ENCODE measurements around the gene THSD1. TPM values are rescaled to one million over a fixed set of nuclear protein-coding genes. Genes with fewer than 3 reads are reported as not detected.
"Not testable (repeated sequence)": the region's sequence is repeated elsewhere in the genome, so short reads cannot be mapped to it uniquely, and the experiment has no call there.

THSD1 gene
- total RNA-seq, 1 experiment from 2014 or later, result 3.3 TPM

DNA sequence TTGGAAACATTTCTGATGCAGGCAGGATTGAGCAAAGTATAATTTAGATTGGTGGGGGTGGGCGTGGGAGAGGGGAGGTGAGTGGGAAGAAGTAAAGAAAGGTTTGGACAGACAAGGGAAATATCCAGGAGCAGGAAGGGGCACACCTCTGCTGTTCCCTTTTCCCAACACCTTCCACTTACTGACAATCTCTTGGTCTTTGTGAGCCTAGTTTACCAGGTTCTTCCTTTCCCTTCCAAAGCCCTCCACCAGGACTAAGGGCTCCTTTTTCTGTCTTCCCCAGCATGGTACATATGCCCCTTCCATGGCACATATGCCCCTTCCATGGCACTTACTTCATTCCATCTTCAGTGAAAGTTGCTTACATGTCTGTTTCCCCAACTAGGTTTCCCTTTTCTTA is 6.2 kb upstream of the THSD1 start:
- CTCF ChIA-PET, result no interaction called here
- POLR2A ChIA-PET, result no interaction called here
- no peaks in the 10 kb centered on the region for H3K9me3 ChIP-seq (ENCODE audit: control insufficient read depth, insufficient read depth, low read depth, low read length)
- peaks cover 7% of the 10 kb centered on the region; the same call in 1 of the 2 replicates for H3K36me3 ChIP-seq (ENCODE audit: control insufficient read depth, insufficient read depth, low read length)
- H3K4me3 ChIP-seq (ENCODE audit: low read depth in 2 of 2, low read length in 2 of 2), result no peak overlapping the region
- in situ Hi-C loops (cut with HindIII; ENCODE audit: low pct_unique_long_range_greater_than_20kb, low sequenced_read_pairs) (no loop called here), intact Hi-C loops (cut with micrococcal nuclease; ENCODE audit: unreplicated experiment) (no loop called here)
- H3K27me3 ChIP-seq (ENCODE audit: control insufficient read depth, insufficient read depth, low read length), result no peaks in the 10 kb centered on the region
- no peak overlapping the region for H3K27ac ChIP-seq (ENCODE audit: low read length)
- TF ChIP-seq POLR2AphosphoS5 (IDR thresholded peaks at IDR 0.05; ENCODE audit: low read depth, low read length), result no peak
- no peak for TF ChIP-seq CTCF (IDR thresholded peaks at IDR 0.05)
- no peak for TF ChIP-seq REST (IDR thresholded peaks at IDR 0.05; ENCODE audit: insufficient read depth in 1 of 2, low read depth in 2 of 2, low read length in 1 of 2)
- no peak for TF ChIP-seq SIN3A (IDR thresholded peaks at IDR 0.05; ENCODE audit: borderline replicate concordance, insufficient read depth, low read depth, low read length)
- BruUV-seq (replicated peaks), result no TSS peak
- DNase-seq (ENCODE audit: low read depth, low spot score), result no peak
- no peaks in the 10 kb centered on the region for H3K4me1 ChIP-seq (ENCODE audit: control insufficient read depth, insufficient read depth, low read length)
- ATAC-seq, result no peak

DNA sequence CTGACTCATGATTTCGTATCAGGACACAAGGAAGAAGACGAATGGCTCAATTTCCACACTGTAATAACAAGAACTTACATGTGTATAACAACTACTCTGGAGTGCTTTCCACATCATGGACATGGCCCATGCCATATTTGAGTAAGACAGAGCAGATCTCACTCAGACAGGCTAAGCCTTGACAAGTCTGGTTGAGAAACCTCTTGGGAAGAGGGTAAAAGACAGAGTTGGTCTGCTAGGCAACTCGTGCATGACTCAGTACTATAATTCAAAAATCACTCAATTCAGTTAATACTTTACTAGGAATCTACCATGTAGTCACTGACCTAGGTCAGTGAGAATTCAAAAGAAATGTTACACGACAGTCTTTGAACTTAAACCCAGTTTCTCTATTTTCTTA is 5.7 kb upstream of the THSD1 start:
- Histone ChIP-seq H3K27me3 (ENCODE audit: control insufficient read depth, insufficient read depth, low read length) (no peaks in the 10 kb centered on the region), H3K4me1 (ENCODE audit: control insufficient read depth, insufficient read depth, low read length) (no peaks in the 10 kb centered on the region), H3K4me3 (ENCODE audit: low read depth in 2 of 2, low read length in 2 of 2) (no peak overlapping the region), H3K27ac (ENCODE audit: low read length) (no peak overlapping the region), H3K36me3 (ENCODE audit: control insufficient read depth, insufficient read depth, low read length) (peaks cover 7% of the 10 kb centered on the region; the same call in 1 of the 2 replicates), H3K9me3 (ENCODE audit: control insufficient read depth, insufficient read depth, low read depth, low read length) (no peaks in the 10 kb centered on the region)
- TF ChIP-seq REST (IDR thresholded peaks at IDR 0.05; ENCODE audit: insufficient read depth in 1 of 2, low read depth in 2 of 2, low read length in 1 of 2) (no peak), SIN3A (IDR thresholded peaks at IDR 0.05; ENCODE audit: borderline replicate concordance, insufficient read depth, low read depth, low read length) (no peak)
- in situ Hi-C loops (cut with HindIII; ENCODE audit: low pct_unique_long_range_greater_than_20kb, low sequenced_read_pairs) (no loop called here), intact Hi-C loops (cut with micrococcal nuclease; ENCODE audit: unreplicated experiment) (no loop called here)
- no peak for DNase-seq (ENCODE audit: low read depth, low spot score)
- CTCF ChIA-PET, result no interaction called here
- POLR2A ChIA-PET, result no interaction called here
- no TSS peak for BruUV-seq (replicated peaks)
- no peak for ATAC-seq

DNA sequence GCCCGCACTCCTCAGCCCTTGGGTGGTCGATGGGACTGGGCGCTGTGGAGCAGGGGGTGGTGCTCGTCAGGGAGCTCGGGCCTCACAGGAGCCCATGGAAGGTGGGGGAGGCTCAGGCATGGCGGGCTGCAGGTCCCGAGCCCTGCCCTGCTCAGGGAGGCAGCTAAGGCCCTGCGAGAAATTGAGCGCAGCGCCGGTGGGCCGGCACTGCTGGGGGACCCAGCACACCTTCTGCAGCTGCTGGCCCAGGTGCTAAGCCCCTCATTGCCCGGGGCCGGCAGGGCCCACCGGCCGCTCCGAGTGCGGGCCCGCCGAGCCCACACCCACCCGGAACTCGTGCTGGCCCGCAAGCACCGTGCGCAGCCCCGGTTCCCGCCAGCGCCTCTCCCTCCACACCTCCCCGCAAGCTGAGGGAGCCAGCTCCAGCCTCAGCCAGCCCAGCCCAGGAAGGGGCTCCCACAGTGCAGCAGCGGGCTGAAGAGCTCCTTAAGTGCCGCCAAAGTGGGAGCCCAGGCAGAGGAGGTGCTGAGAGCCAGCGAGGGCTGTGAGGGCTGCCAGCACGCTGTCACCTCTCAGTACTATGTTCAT is 2.2 kb upstream of the THSD1 start:
- intact Hi-C loops (cut with micrococcal nuclease; ENCODE audit: unreplicated experiment); H3K36me3 ChIP-seq (ENCODE audit: control insufficient read depth, insufficient read depth, low read length); H3K4me3 ChIP-seq (ENCODE audit: low read depth in 2 of 2, low read length in 2 of 2); BruUV-seq (replicated peaks); DNase-seq (ENCODE audit: low read depth, low spot score); ATAC-seq; H3K4me1 ChIP-seq (ENCODE audit: control insufficient read depth, insufficient read depth, low read length); CTCF ChIA-PET; H3K27me3 ChIP-seq (ENCODE audit: control insufficient read depth, insufficient read depth, low read length); H3K9me3 ChIP-seq (ENCODE audit: control insufficient read depth, insufficient read depth, low read depth, low read length); in situ Hi-C loops (cut with HindIII; ENCODE audit: low pct_unique_long_range_greater_than_20kb, low sequenced_read_pairs); H3K27ac ChIP-seq (ENCODE audit: low read length): not testable (repeated sequence)
- POLR2A ChIA-PET, result interaction anchor here (0.6 kb wide), 1 partner anchor 17 kb away, joined by 6 read pairs; no protein-coding TSS in a partner anchor

- BruUV-seq (replicated peaks); in situ Hi-C loops (cut with HindIII; ENCODE audit: low pct_unique_long_range_greater_than_20kb, low sequenced_read_pairs); intact Hi-C loops (cut with micrococcal nuclease; ENCODE audit: unreplicated experiment); H3K9me3 ChIP-seq (ENCODE audit: control insufficient read depth, insufficient read depth, low read depth, low read length); CTCF ChIA-PET; DNase-seq (ENCODE audit: low read depth, low spot score); H3K27ac ChIP-seq (ENCODE audit: low read length); POLR2A ChIA-PET; ATAC-seq; H3K4me1 ChIP-seq (ENCODE audit: control insufficient read depth, insufficient read depth, low read length); H3K27me3 ChIP-seq (ENCODE audit: control insufficient read depth, insufficient read depth, low read length); H3K4me3 ChIP-seq (ENCODE audit: low read depth in 2 of 2, low read length in 2 of 2); H3K36me3 ChIP-seq (ENCODE audit: control insufficient read depth, insufficient read depth, low read length): not testable (repeated sequence)
These were observed 1.5 kb upstream of the THSD1 start for GRCh38 chr13:52407436-52407835.
